A172 (cell line): Measurements from ENCODE around the gene PDK1. TPM values are rescaled to one million over a fixed set of nuclear protein-coding genes. Genes with fewer than 3 reads are reported as not detected.
A peak's percentile ranks its signal among the peaks of the same experiment; 100 is the strongest.

Experiments
- DNase-seq: peaks from one replicate; pipeline ENCODE4 v3.0.0-alpha.2; 2015; ENCODE audit warnings: low spot score
- total RNA-seq: library from RNA; depleted of rRNA; stranded (reverse); fragments of >200 nt; shearing (Covaris generic); gene quantifications from 2 replicates; pipeline ENCODE4 v1.2.3, GENCODE V29; 2014; rRNA removed

Gene PDK1
- total RNA-seq, 1 experiment from 2014 or later = 6.0 TPM

GRCh38 chr2:172640389-172640788, 84.5 kb downstream of the PDK1 start:
- no peak for DNase-seq

- no peak for DNase-seq
These were observed 86.6 kb downstream of the PDK1 start for GRCh38 chr2:172642301-172643020.

GRCh38 chr2:172643142-172643541, 87.3 kb downstream of the PDK1 start:
- no peak for DNase-seq

GRCh38 chr2:172647439-172647838, 91.5 kb downstream of the PDK1 start:
- DNase-seq = peak; percentile 13

GRCh38 chr2:172655091-172655837, 99.4 kb downstream of the PDK1 start:
- DNase-seq = peak; percentile 76

- no peak for DNase-seq
These were observed 100.1 kb downstream of the PDK1 start for GRCh38 chr2:172655838-172656573.

Other genes starting within 250 kb of the PDK1 start
- 121 and 167 TPM in 2 replicates for gene ITGA6, start 128.5 kb upstream of the PDK1 start, total RNA-seq
- gene RAPGEF4, start 179.8 kb downstream of the PDK1 start, total RNA-seq = 0.62 TPM in 1 of 2 replicates, not detected in the other